Lung microvascular endothelial cell (primary cell): ENCODE results near the gene METTL13. TPM values are rescaled to one million over a fixed set of nuclear protein-coding genes. Genes with fewer than 3 reads are reported as not detected.

Experiments
- DNase-seq, 2 donors: peaks; one replicate each; pipeline versions ENCODE4 v3.0.0 to v3.0.0-alpha.2; 2010; ENCODE audit warnings: low read depth in 2 of 2
- total RNA-seq: library from RNA; depleted of rRNA; stranded (reverse); fragments of >200 nt; gene quantifications from 2 replicates; pipeline ENCODE4 v1.2.1, GENCODE V29; 2014

The METTL13 gene
- total RNA-seq, 1 donor from 2014 or later = 27.0 TPM

- no peak for DNase-seq
These were observed 62.9 kb downstream of the METTL13 start for GRCh38 chr1:171844381-171844780.

GRCh38 chr1:171845998-171846397 lies 64.5 kb downstream of the METTL13 start:
- no peak for DNase-seq

Other genes with a start within 250 kb of the METTL13 start
- gene MYOCOS, start 159.4 kb upstream of the METTL13 start, total RNA-seq = not detected in 2 replicates
- gene MYOC, start 129.0 kb upstream of the METTL13 start, total RNA-seq = not detected in 2 replicates
- gene VAMP4, start 39.6 kb upstream of the METTL13 start, total RNA-seq = 3.9 and 5.4 TPM in 2 replicates
- 1.1 and 4.0 TPM in 2 replicates for gene DNM3, start 59.8 kb downstream of the METTL13 start, total RNA-seq